HepG2 (cell line): ENCODE results near the gene CAPS. TPM values are rescaled to one million over a fixed set of nuclear protein-coding genes. Genes with fewer than 3 reads are reported as not detected.

ENCODE experiments used
- FLYWCH1 ChIP-seq: sonication (generic); formaldehyde crosslinking; IDR thresholded peaks from 2 replicates; pipeline ENCODE4 v1.8.1; 2023; ENCODE audit warnings: mild to moderate bottlenecking, missing genetic modification reagents
- HMGA1 ChIP-seq: sonication (generic); formaldehyde crosslinking; conservative IDR thresholded peaks from 2 replicates; pipeline ENCODE4 v1.4.0; 2020; ENCODE audit warnings: missing genetic modification reagents
- HNRNPH1 ChIP-seq: fragments of 200-400 bp; formaldehyde crosslinking; optimal IDR thresholded peaks from 2 replicates; pipeline ENCODE3; 2017; ENCODE audit warnings: mild to moderate bottlenecking, low read depth, low read length
- MIER3 ChIP-seq: IDR thresholded peaks from 2 replicates; pipeline ENCODE4 v1.6.1; 2016; ENCODE audit warnings: missing compliant biosample characterization, borderline replicate concordance
- RFXANK ChIP-seq: IDR thresholded peaks from 2 replicates; pipeline ENCODE4 v1.6.1; 2016
- SALL1 ChIP-seq: sonication (generic); formaldehyde crosslinking; IDR thresholded peaks from 2 replicates; pipeline ENCODE4 v1.8.0; 2022; ENCODE audit warnings: mild to moderate bottlenecking, missing genetic modification reagents
- SMAD3 ChIP-seq: sonication (generic); formaldehyde crosslinking; IDR thresholded peaks from 2 replicates; pipeline ENCODE4 v1.4.0; 2020; ENCODE audit warnings: missing genetic modification reagents
- SNAI1 ChIP-seq: sonication (generic); formaldehyde crosslinking; IDR thresholded peaks from 2 replicates; pipeline ENCODE4 v1.5.0; 2020; ENCODE audit warnings: mild to moderate bottlenecking, missing genetic modification reagents, borderline replicate concordance
- SOX6 ChIP-seq, 2 experiments: fragments of 450-650 bp in 1 of 2; sonication (generic) in 1 of 2; formaldehyde crosslinking in 1 of 2; IDR thresholded peaks; 2 replicates each; pipeline versions ENCODE4 v1.4.0 to v1.6.1; 2017 to 2020; ENCODE audit warnings: antibody characterized with exemption in 1 of 2, mild to moderate bottlenecking in 1 of 2, missing genetic modification reagents in 1 of 2
- SRSF9 ChIP-seq: fragments of 200-400 bp; formaldehyde crosslinking; IDR thresholded peaks from 2 replicates; pipeline ENCODE4 v1.6.1; 2018; ENCODE audit warnings: borderline replicate concordance, mild to moderate bottlenecking, low read depth, low read length; ENCODE audit not compliant: insufficient read depth, poor library complexity, severe bottlenecking
- ZKSCAN1 ChIP-seq: fragments of 150-350 bp; IDR thresholded peaks from 2 replicates; pipeline ENCODE4 v1.6.1; 2014; ENCODE audit warnings: low read length
- ZNF296 ChIP-seq: sonication (generic); formaldehyde crosslinking; conservative IDR thresholded peaks from 2 replicates; pipeline ENCODE4 v1.5.0; 2020; ENCODE audit warnings: mild to moderate bottlenecking, missing genetic modification reagents
- ZNF468 ChIP-seq: sonication (generic); formaldehyde crosslinking; IDR thresholded peaks from 2 replicates; pipeline ENCODE4 v1.8.0; 2022; ENCODE audit warnings: mild to moderate bottlenecking, moderate library complexity, missing genetic modification reagents
- ZNF713 ChIP-seq: sonication (generic); formaldehyde crosslinking; IDR thresholded peaks from 2 replicates; pipeline ENCODE4 v1.4.0; 2020; ENCODE audit warnings: mild to moderate bottlenecking, missing genetic modification reagents
- ZNF777 ChIP-seq: sonication (generic); formaldehyde crosslinking; IDR thresholded peaks from 2 replicates; pipeline ENCODE4 v1.4.0; 2020; ENCODE audit warnings: missing genetic modification reagents
- polyA plus RNA-seq, 8 experiments: library from polyadenylated mRNA; depleted of rRNA in 3 of 8; stranded (reverse) in 7 of 8; unstranded in 1 of 8; fragments of >200 nt; fragmentation: Illumina TruSeq in 4 of 8; extraction: Trizol in 4 of 8; gene quantifications; 2 replicates each; pipeline versions ENCODE4 v1.2.1 to v1.2.3, GENCODE V29; 2011 to 2016; ENCODE audit warnings: low read depth in 4 of 8, missing spikeins in 1 of 8, mixed read lengths in 1 of 8; ENCODE audit not compliant: insufficient read depth in 1 of 8
- total RNA-seq, 5 experiments: library from RNA; depleted of rRNA; stranded (reverse); fragments of >200 nt; fragmentation: Illumina TruSeq; extraction: Trizol; gene quantifications; 2 replicates each; pipeline ENCODE4 v1.2.3, GENCODE V29; 2016; ENCODE audit warnings: low read depth in 1 of 5
- TF ChIP-seq, protein P1 (sequence below): sonication (generic); formaldehyde crosslinking; IDR thresholded peaks from 2 replicates; pipeline ENCODE4 v1.5.0; 2020; ENCODE audit warnings: mild to moderate bottlenecking, missing genetic modification reagents
- TF ChIP-seq, protein P2 (sequence below): sonication (generic); formaldehyde crosslinking; IDR thresholded peaks from 2 replicates; pipeline ENCODE4 v1.9.0; 2022; ENCODE audit warnings: missing genetic modification reagents, mild to moderate bottlenecking, borderline replicate concordance
- TF ChIP-seq, protein P3 (sequence below): sonication (generic); formaldehyde crosslinking; IDR thresholded peaks from 2 replicates; pipeline ENCODE4 v1.4.0; 2020; ENCODE audit warnings: missing genetic modification reagents
- TF ChIP-seq, protein P4 (sequence below): IDR thresholded peaks from 2 replicates; pipeline ENCODE4 v1.6.1; 2016; ENCODE audit warnings: missing compliant biosample characterization, missing genetic modification reagents, borderline replicate concordance
- TF ChIP-seq, protein P5 (sequence below): IDR thresholded peaks from 2 replicates; pipeline ENCODE4 v1.6.1; 2016; ENCODE audit warnings: low read depth, borderline replicate concordance
- TF ChIP-seq, protein P6 (sequence below): sonication (generic); formaldehyde crosslinking; IDR thresholded peaks from 2 replicates; pipeline ENCODE4 v1.5.0; 2020; ENCODE audit warnings: mild to moderate bottlenecking, low read depth, missing genetic modification reagents, borderline replicate concordance
- TF ChIP-seq, protein P7 (sequence below): sonication (generic); formaldehyde crosslinking; IDR thresholded peaks from 2 replicates; pipeline ENCODE4 v1.5.0; 2020; ENCODE audit warnings: missing genetic modification reagents

CAPS gene
- total and polyA plus RNA-seq, 2 of the 13 experiments (the other 11 are each of a cell fraction or from before 2014, with no cell fraction given): 3.1 TPM

DNA sequence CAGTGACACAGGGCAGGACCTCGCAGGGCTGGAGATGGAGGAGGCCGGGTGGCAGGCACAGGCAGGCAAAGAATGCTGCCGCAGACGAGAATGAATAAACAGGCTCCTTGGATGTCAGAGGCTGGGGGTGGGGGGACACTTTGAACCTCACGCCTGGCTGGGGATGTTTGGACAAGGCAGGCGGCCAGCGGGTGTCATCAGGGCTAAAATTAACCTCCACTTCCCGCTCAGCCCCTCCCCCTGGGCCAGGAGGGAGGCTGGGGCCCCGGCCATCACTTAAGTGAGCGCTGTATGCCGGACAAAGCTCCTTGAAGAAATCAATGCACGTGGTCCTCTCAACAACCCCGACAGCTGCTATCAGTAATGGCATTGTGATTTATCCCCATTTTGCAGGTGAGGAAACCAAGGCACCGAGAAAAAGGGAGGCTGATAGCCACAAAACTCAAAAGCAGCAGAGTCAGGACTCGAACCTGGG is 33.4 kb upstream of the CAPS start (continued):
- TF ChIP-seq, protein P1, sequence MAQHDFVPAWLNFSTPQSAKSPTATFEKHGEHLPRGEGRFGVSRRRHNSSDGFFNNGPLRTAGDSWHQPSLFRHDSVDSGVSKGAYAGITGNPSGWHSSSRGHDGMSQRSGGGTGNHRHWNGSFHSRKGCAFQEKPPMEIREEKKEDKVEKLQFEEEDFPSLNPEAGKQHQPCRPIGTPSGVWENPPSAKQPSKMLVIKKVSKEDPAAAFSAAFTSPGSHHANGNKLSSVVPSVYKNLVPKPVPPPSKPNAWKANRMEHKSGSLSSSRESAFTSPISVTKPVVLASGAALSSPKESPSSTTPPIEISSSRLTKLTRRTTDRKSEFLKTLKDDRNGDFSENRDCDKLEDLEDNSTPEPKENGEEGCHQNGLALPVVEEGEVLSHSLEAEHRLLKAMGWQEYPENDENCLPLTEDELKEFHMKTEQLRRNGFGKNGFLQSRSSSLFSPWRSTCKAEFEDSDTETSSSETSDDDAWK: no peak
- no peak for TF ChIP-seq SOX6 (IDR thresholded peaks at IDR 0.05)
- TF ChIP-seq SOX6 (CRISPR knock-in tag; IDR thresholded peaks at IDR 0.05): peak; percentile 91
- no peak for TF ChIP-seq ZNF777 (CRISPR knock-in tag)
- TF ChIP-seq, protein P2, sequence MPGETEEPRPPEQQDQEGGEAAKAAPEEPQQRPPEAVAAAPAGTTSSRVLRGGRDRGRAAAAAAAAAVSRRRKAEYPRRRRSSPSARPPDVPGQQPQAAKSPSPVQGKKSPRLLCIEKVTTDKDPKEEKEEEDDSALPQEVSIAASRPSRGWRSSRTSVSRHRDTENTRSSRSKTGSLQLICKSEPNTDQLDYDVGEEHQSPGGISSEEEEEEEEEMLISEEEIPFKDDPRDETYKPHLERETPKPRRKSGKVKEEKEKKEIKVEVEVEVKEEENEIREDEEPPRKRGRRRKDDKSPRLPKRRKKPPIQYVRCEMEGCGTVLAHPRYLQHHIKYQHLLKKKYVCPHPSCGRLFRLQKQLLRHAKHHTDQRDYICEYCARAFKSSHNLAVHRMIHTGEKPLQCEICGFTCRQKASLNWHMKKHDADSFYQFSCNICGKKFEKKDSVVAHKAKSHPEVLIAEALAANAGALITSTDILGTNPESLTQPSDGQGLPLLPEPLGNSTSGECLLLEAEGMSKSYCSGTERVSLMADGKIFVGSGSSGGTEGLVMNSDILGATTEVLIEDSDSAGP (CRISPR knock-in tag): peak; percentile 64; the same call in 1 of the 2 replicates
- TF ChIP-seq SALL1: peak; percentile 88
- TF ChIP-seq, protein P3, sequence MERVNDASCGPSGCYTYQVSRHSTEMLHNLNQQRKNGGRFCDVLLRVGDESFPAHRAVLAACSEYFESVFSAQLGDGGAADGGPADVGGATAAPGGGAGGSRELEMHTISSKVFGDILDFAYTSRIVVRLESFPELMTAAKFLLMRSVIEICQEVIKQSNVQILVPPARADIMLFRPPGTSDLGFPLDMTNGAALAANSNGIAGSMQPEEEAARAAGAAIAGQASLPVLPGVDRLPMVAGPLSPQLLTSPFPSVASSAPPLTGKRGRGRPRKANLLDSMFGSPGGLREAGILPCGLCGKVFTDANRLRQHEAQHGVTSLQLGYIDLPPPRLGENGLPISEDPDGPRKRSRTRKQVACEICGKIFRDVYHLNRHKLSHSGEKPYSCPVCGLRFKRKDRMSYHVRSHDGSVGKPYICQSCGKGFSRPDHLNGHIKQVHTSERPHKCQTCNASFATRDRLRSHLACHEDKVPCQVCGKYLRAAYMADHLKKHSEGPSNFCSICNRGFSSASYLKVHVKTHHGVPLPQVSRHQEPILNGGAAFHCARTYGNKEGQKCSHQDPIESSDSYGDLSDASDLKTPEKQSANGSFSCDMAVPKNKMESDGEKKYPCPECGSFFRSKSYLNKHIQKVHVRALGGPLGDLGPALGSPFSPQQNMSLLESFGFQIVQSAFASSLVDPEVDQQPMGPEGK: peak; percentile 93
- no peak for TF ChIP-seq ZKSCAN1
- peak; percentile 81; the same call in 1 of the 2 replicates for TF ChIP-seq SMAD3 (CRISPR knock-in tag)
- no peak for TF ChIP-seq ZNF296
- no peak for TF ChIP-seq SRSF9
- TF ChIP-seq MIER3 (CRISPR knock-in tag): peak; percentile 63; the same call in 1 of the 2 replicates
- no peak for TF ChIP-seq SNAI1 (CRISPR knock-in tag)
- no peak for TF ChIP-seq HMGA1 (CRISPR knock-in tag)
- no peak for TF ChIP-seq RFXANK (CRISPR knock-in tag)
- TF ChIP-seq, protein P4, sequence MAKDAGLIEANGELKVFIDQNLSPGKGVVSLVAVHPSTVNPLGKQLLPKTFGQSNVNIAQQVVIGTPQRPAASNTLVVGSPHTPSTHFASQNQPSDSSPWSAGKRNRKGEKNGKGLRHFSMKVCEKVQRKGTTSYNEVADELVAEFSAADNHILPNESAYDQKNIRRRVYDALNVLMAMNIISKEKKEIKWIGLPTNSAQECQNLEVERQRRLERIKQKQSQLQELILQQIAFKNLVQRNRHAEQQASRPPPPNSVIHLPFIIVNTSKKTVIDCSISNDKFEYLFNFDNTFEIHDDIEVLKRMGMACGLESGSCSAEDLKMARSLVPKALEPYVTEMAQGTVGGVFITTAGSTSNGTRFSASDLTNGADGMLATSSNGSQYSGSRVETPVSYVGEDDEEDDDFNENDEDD (CRISPR knock-in tag): peak; percentile 67; the same call in 1 of the 2 replicates
- TF ChIP-seq, protein P5, sequence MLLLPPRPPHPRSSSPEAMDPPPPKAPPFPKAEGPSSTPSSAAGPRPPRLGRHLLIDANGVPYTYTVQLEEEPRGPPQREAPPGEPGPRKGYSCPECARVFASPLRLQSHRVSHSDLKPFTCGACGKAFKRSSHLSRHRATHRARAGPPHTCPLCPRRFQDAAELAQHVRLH (CRISPR knock-in tag): peak; percentile 72; the same call in 1 of the 2 replicates
- TF ChIP-seq FLYWCH1: no peak
- TF ChIP-seq ZNF468: no peak
- TF ChIP-seq ZNF713 (CRISPR knock-in tag): no peak
- TF ChIP-seq, protein P6, sequence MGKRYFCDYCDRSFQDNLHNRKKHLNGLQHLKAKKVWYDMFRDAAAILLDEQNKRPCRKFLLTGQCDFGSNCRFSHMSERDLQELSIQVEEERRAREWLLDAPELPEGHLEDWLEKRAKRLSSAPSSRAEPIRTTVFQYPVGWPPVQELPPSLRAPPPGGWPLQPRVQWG (CRISPR knock-in tag): no peak
- TF ChIP-seq, protein P7, sequence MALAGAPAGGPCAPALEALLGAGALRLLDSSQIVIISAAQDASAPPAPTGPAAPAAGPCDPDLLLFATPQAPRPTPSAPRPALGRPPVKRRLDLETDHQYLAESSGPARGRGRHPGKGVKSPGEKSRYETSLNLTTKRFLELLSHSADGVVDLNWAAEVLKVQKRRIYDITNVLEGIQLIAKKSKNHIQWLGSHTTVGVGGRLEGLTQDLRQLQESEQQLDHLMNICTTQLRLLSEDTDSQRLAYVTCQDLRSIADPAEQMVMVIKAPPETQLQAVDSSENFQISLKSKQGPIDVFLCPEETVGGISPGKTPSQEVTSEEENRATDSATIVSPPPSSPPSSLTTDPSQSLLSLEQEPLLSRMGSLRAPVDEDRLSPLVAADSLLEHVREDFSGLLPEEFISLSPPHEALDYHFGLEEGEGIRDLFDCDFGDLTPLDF: peak; percentile 33; the same call in 1 of the 2 replicates
- no peak for TF ChIP-seq HNRNPH1
